ENCODE data around the gene SLA2. TPM values are rescaled to one million over a fixed set of nuclear protein-coding genes. Genes with fewer than 3 reads are reported as not detected.

The SLA2 gene
- total RNA-seq, 1 experiment from 2014 or later, result 0.13 TPM

- H3K27me3 ChIP-seq (ENCODE audit: control insufficient read depth, insufficient read depth, low read length), result no peaks in the 10 kb centered on the region
- CTCF ChIA-PET, result no interaction called here
- H3K27ac ChIP-seq (ENCODE audit: low read length), result no peak overlapping the region
- H3K36me3 ChIP-seq (ENCODE audit: control insufficient read depth, insufficient read depth, low read length), result no peaks in the 10 kb centered on the region
- BruUV-seq (replicated peaks), result no TSS peak
- TF ChIP-seq SIN3A (IDR thresholded peaks at IDR 0.05; ENCODE audit: borderline replicate concordance, insufficient read depth, low read depth, low read length) (no peak), POLR2AphosphoS5 (IDR thresholded peaks at IDR 0.05; ENCODE audit: low read depth, low read length) (no peak), TCF7L2 (IDR thresholded peaks at IDR 0.05; ENCODE audit: low read depth, low read length) (no peak)
- TF ChIP-seq, protein P1, sequence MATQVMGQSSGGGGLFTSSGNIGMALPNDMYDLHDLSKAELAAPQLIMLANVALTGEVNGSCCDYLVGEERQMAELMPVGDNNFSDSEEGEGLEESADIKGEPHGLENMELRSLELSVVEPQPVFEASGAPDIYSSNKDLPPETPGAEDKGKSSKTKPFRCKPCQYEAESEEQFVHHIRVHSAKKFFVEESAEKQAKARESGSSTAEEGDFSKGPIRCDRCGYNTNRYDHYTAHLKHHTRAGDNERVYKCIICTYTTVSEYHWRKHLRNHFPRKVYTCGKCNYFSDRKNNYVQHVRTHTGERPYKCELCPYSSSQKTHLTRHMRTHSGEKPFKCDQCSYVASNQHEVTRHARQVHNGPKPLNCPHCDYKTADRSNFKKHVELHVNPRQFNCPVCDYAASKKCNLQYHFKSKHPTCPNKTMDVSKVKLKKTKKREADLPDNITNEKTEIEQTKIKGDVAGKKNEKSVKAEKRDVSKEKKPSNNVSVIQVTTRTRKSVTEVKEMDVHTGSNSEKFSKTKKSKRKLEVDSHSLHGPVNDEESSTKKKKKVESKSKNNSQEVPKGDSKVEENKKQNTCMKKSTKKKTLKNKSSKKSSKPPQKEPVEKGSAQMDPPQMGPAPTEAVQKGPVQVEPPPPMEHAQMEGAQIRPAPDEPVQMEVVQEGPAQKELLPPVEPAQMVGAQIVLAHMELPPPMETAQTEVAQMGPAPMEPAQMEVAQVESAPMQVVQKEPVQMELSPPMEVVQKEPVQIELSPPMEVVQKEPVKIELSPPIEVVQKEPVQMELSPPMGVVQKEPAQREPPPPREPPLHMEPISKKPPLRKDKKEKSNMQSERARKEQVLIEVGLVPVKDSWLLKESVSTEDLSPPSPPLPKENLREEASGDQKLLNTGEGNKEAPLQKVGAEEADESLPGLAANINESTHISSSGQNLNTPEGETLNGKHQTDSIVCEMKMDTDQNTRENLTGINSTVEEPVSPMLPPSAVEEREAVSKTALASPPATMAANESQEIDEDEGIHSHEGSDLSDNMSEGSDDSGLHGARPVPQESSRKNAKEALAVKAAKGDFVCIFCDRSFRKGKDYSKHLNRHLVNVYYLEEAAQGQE (IDR thresholded peaks at IDR 0.05; ENCODE audit: insufficient read depth in 1 of 2, low read depth in 2 of 2, low read length in 1 of 2), result no peak
- TF ChIP-seq, protein P2, sequence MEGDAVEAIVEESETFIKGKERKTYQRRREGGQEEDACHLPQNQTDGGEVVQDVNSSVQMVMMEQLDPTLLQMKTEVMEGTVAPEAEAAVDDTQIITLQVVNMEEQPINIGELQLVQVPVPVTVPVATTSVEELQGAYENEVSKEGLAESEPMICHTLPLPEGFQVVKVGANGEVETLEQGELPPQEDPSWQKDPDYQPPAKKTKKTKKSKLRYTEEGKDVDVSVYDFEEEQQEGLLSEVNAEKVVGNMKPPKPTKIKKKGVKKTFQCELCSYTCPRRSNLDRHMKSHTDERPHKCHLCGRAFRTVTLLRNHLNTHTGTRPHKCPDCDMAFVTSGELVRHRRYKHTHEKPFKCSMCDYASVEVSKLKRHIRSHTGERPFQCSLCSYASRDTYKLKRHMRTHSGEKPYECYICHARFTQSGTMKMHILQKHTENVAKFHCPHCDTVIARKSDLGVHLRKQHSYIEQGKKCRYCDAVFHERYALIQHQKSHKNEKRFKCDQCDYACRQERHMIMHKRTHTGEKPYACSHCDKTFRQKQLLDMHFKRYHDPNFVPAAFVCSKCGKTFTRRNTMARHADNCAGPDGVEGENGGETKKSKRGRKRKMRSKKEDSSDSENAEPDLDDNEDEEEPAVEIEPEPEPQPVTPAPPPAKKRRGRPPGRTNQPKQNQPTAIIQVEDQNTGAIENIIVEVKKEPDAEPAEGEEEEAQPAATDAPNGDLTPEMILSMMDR (IDR thresholded peaks at IDR 0.05), result no peak
- in situ Hi-C loops (cut with HindIII; ENCODE audit: low pct_unique_long_range_greater_than_20kb, low sequenced_read_pairs), result no loop called here
- POLR2A ChIA-PET, result interaction anchor here (0.6 to 0.8 kb wide), 3 partner anchors 13 to 96 kb away, joined by 3 to 5 read pairs (median 4); no protein-coding TSS in a partner anchor
- ATAC-seq (no peak), DNase-seq (ENCODE audit: low read depth, low spot score) (no peak)
- no peaks in the 10 kb centered on the region for H3K9me3 ChIP-seq (ENCODE audit: control insufficient read depth, insufficient read depth, low read depth, low read length)
- H3K4me3 ChIP-seq (ENCODE audit: low read depth in 2 of 2, low read length in 2 of 2), result no peak overlapping the region
- peaks cover 20% of the 10 kb centered on the region for H3K4me1 ChIP-seq (ENCODE audit: control insufficient read depth, insufficient read depth, low read length)
- intact Hi-C loops (cut with micrococcal nuclease; ENCODE audit: unreplicated experiment), result no loop called here
These were observed 69.9 kb downstream of the SLA2 start for GRCh38 chr20:36576081-36576445.

DNA sequence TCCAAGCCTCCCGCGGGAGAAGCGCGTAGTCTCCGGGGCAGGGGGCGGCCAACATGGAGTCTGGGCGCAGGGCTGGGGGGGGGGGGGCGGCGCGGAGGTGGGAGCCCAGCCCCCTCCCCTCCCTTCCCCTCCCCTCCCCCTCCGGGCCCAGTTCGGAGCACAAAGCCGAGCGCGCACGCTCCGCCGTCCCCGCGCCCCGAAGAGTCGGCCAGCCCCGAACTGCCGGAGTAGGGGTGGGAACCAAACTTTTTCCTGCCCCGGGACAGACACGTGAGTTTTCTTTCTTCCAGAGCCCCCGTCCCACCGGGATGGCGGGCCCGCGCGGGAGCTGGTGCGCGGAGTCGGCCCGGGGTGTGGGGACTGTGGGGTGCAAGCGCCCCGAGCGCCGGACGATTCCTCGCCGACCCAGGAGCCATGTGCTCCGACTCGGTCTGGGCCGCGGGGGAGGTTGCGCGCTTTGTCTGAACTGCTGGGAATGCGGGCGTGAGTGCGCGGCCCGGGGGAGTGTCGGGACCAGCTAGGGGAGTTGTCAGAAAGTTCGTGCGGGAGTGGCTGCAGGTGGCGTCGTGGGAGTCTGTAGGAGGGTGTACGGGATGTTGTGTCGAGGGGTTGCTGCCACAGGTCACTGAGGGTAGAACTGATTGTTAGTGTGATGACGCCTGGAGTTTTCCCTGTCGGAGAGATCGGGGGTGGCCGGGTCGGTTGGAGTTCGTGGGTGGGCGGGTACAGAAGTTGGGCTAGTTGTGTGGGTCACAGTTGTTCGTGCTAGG lies 71.4 kb downstream of the SLA2 start:
- Histone ChIP-seq H3K36me3 (ENCODE audit: control insufficient read depth, insufficient read depth, low read length) (no peaks in the 10 kb centered on the region), H3K27me3 (ENCODE audit: control insufficient read depth, insufficient read depth, low read length) (no peaks in the 10 kb centered on the region), H3K9me3 (ENCODE audit: control insufficient read depth, insufficient read depth, low read depth, low read length) (no peaks in the 10 kb centered on the region), H3K4me1 (ENCODE audit: control insufficient read depth, insufficient read depth, low read length) (peaks cover 20% of the 10 kb centered on the region), H3K4me3 (ENCODE audit: low read depth in 2 of 2, low read length in 2 of 2) (peak overlapping the region; percentile 61 to 65), H3K27ac (ENCODE audit: low read length) (peak overlapping the region; percentile 71)
- in situ Hi-C loops (cut with HindIII; ENCODE audit: low pct_unique_long_range_greater_than_20kb, low sequenced_read_pairs), result no loop called here
- POLR2A ChIA-PET, result no interaction called here
- TF ChIP-seq SIN3A (IDR thresholded peaks at IDR 0.05; ENCODE audit: borderline replicate concordance, insufficient read depth, low read depth, low read length) (no peak), TCF7L2 (IDR thresholded peaks at IDR 0.05; ENCODE audit: low read depth, low read length) (no peak), POLR2AphosphoS5 (IDR thresholded peaks at IDR 0.05; ENCODE audit: low read depth, low read length) (no peak)
- TF ChIP-seq, protein P2 (IDR thresholded peaks at IDR 0.05), result no peak
- TF ChIP-seq, protein P1 (IDR thresholded peaks at IDR 0.05; ENCODE audit: insufficient read depth in 1 of 2, low read depth in 2 of 2, low read length in 1 of 2), result no peak
- intact Hi-C loops (cut with micrococcal nuclease; ENCODE audit: unreplicated experiment), result no loop called here
- DNase-seq (ENCODE audit: low read depth, low spot score), result no peak
- no TSS peak for BruUV-seq (replicated peaks)
- CTCF ChIA-PET, result no interaction called here
- ATAC-seq, result peak; percentile 57
